GM13977 (cell line): ENCODE data around the gene PLSCR2.
"Not testable (repeated sequence)": the region's sequence is repeated elsewhere in the genome, so short reads cannot be mapped to it uniquely, and the experiment has no call there.

ENCODE experiments used
- DNase-seq: peaks from one replicate; pipeline ENCODE4 v3.0.0; 2012; ENCODE audit warnings: low spot score
- CTCF ChIP-seq: IDR thresholded peaks from 2 replicates; pipeline ENCODE4 v1.5.1; 2012; ENCODE audit warnings: mild to moderate bottlenecking, control low read depth; ENCODE audit not compliant: insufficient read depth; ENCODE audit errors: extremely low read depth, missing control alignments
- in situ Hi-C: fragments of 300-500 bp; cut with MboI; formaldehyde crosslinking; loops from one replicate; pipeline ENCODE4 v1.12.0; 2022; ENCODE audit warnings: low sequenced_read_pairs, low pct_unique_long_range_greater_than_20kb, mixed read lengths, inconsistent platforms; ENCODE audit not compliant: unreplicated experiment

PLSCR2 gene

GRCh38 chr3:146454796-146455195 is 14.6 kb downstream of the PLSCR2 start:
- in situ Hi-C loops: no loop called here
- DNase-seq: no peak
- no peak for TF ChIP-seq CTCF

DNA sequence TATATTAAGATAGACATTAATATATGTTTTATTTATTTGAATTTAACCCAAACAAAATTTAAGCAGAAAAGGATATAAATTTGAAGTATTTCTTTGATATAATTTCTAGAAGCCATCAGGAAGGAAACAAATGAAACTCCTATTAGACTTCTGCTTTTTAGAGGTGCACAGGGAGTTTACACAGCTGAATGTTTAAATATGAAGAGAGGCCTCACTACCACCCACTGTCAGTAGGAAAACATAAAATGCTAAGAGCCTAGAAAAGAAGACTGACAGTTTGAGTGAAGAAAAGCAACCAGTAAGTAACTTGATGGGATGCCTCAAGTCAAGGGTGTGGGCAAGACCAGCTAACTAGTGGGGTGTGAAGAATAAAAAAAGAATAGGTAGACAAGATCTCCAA is 19.7 kb downstream of the PLSCR2 start:
- no peak for TF ChIP-seq CTCF
- in situ Hi-C loops: no loop called here
- DNase-seq: no peak

GRCh38 chr3:146449076-146449475 is 20.3 kb downstream of the PLSCR2 start:
- no peak for DNase-seq
- TF ChIP-seq CTCF: no peak
- in situ Hi-C loops: no loop called here

GRCh38 chr3:146446026-146446425 is 23.3 kb downstream of the PLSCR2 start:
- TF ChIP-seq CTCF: no peak
- in situ Hi-C loops: no loop called here
- DNase-seq: no peak

- DNase-seq, in situ Hi-C loops: not testable (repeated sequence)
Observed at GRCh38 chr3:146440310-146440709, 29.1 kb downstream of the PLSCR2 start.

- TF ChIP-seq CTCF: no peak
- DNase-seq: no peak
- in situ Hi-C loops: no loop called here
Observed at GRCh38 chr3:146432066-146432465, 37.3 kb downstream of the PLSCR2 start.

DNA sequence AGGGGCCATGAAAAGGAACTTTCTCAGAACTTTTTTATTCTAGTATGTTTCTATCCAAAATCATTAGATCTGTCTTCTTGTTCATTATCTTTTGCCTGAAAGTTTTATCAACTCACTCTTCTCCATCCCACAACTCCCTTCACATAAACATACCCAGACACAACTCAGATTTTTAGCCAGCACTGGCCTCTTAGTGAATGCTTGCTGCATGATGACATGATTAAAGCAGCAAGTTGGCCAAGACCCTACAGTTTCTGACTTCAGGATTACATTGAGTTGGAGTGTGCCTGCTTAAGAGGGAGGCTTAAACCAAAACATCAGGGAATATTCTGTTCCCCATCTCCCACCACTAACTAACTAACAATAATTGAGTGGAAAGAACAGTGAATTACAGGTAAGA is 38.1 kb downstream of the PLSCR2 start:
- in situ Hi-C loops: no loop called here
- no peak for TF ChIP-seq CTCF
- DNase-seq: no peak
